HepG2 (cell line): ENCODE measurements around the gene THEM4. TPM values are rescaled to one million over a fixed set of nuclear protein-coding genes. Genes with fewer than 3 reads are reported as not detected.

ENCODE experiments used
- ATAC-seq: fragments of 200-7000 bp; cut with Tn5 transposase; 3 replicates; pipeline ENCODE4 v1.9.1; 2020; ENCODE audit warnings: mild to moderate bottlenecking, moderate library complexity
- BruUV-seq: library from RNA; stranded (reverse); fragments of 400-500 nt; replicated peaks from 2 replicates; lab custom pipeline; 2021; lab: Mats Ljungman, UMichigan
- CTCF ChIA-PET: fragments of 300-600 bp; formaldehyde crosslinking; extraction: SDS; loops from one replicate; lab custom pipeline; 2021; ENCODE audit warnings: low total read pairs, inconsistent platforms, low intra/inter-chr PET ratio; lab: Yijun Ruan, JAX
- POLR2A ChIA-PET: fragments of 350-600 bp; sonication (Branson Sonifier 250); formaldehyde crosslinking; loops from one replicate; lab custom pipeline; 2020; ENCODE audit warnings: antibody characterized with exemption, inconsistent platforms; lab: Yijun Ruan, JAX
- DNase-seq: peaks from one replicate; pipeline ENCODE4 v3.0.0-alpha.2; 2015; ENCODE audit warnings: low spot score
- FAIRE-seq: peaks from 3 replicates; lab custom pipeline; 2011; peaks lifted over from hg19 to GRCh38; lab: Jason Lieb, UNC
- H2AFZ ChIP-seq: one replicate; pipeline ENCODE4 v1.6.1; 2011; ENCODE audit warnings: low read length, inconsistent platforms
- H3K27ac ChIP-seq: fragments of 300-600 bp; 3 replicates; pipeline ENCODE4 v1.8.0; 2011; ENCODE audit warnings: mixed run types, mild to moderate bottlenecking, mixed read lengths, low read length, inconsistent platforms; ENCODE audit not compliant: insufficient read depth; ENCODE audit errors: extremely low read length
- H3K27me3 ChIP-seq, 2 experiments: fragments of 200-600 bp in 1 of 2; 2 replicates in 1 of 2; 3 replicates in 1 of 2; pipeline versions ENCODE4 v1.6.0 to v1.8.0; 2011; ENCODE audit warnings: low read length in 2 of 2, mild to moderate bottlenecking in 2 of 2, moderate library complexity in 2 of 2, inconsistent platforms in 1 of 2; ENCODE audit not compliant: insufficient read depth in 2 of 2, control insufficient read depth in 1 of 2
- H3K36me3 ChIP-seq, 2 experiments: fragments of 200-600 bp in 1 of 2; replicated peaks in 1 of 2; 2 replicates in 1 of 2; 3 replicates in 1 of 2; pipeline versions ENCODE4 v1.5.1 to v1.8.0; 2011; ENCODE audit warnings: low read length in 2 of 2, inconsistent platforms in 1 of 2; ENCODE audit not compliant: insufficient read depth in 2 of 2, control insufficient read depth in 1 of 2
- H3K4me1 ChIP-seq: 2 replicates; pipeline ENCODE4 v1.5.1; 2012; ENCODE audit warnings: low read length, inconsistent platforms; ENCODE audit not compliant: insufficient read depth
- H3K4me2 ChIP-seq: 2 replicates; pipeline ENCODE4 v1.6.0; 2011; ENCODE audit warnings: low read depth, low read length, inconsistent platforms
- H3K4me3 ChIP-seq, 3 experiments: fragments of 200-600 bp in 1 of 3; sonication (generic), shearing (Covaris generic) in 1 of 3; replicated peaks in 1 of 3; 2 replicates each; pipeline ENCODE4 v1.5.1; 2011 to 2016; ENCODE audit warnings: low read length in 3 of 3, inconsistent platforms in 2 of 3, low read depth in 2 of 3, mild to moderate bottlenecking in 2 of 3, control low read depth in 1 of 3, mixed read lengths in 1 of 3; ENCODE audit not compliant: insufficient read depth in 1 of 3
- H3K79me2 ChIP-seq: one replicate; pipeline ENCODE4 v1.6.1; 2011; ENCODE audit warnings: low read length, inconsistent platforms; ENCODE audit not compliant: insufficient read depth
- H3K9ac ChIP-seq: 2 replicates; pipeline ENCODE4 v1.6.0; 2011; ENCODE audit warnings: mild to moderate bottlenecking, low read depth, low read length, inconsistent platforms; ENCODE audit not compliant: insufficient read depth
- H3K9me3 ChIP-seq: 2 replicates; pipeline ENCODE4 v1.5.1; 2012; ENCODE audit warnings: mild to moderate bottlenecking, low read length
- H4K20me1 ChIP-seq: 2 replicates; pipeline ENCODE4 v1.6.0; 2011; ENCODE audit warnings: inconsistent platforms, mild to moderate bottlenecking, low read length, moderate library complexity; ENCODE audit not compliant: insufficient read depth
- ARNTL ChIP-seq: sonication (generic); formaldehyde crosslinking; IDR thresholded peaks from 2 replicates; pipeline ENCODE4 v1.4.0; 2020; ENCODE audit warnings: mild to moderate bottlenecking, missing genetic modification reagents
- ELF1 ChIP-seq: sonication (generic); formaldehyde crosslinking; IDR thresholded peaks from 2 replicates; pipeline ENCODE4 v1.4.0; 2020; ENCODE audit warnings: missing genetic modification reagents
- FOXK1 ChIP-seq: sonication (generic); formaldehyde crosslinking; IDR thresholded peaks from 2 replicates; pipeline ENCODE4 v1.4.0; 2020; ENCODE audit warnings: low read depth, missing genetic modification reagents, borderline replicate concordance
- HMG20A ChIP-seq: IDR thresholded peaks from 2 replicates; pipeline ENCODE4 v1.6.1; 2016; ENCODE audit warnings: borderline replicate concordance
- HOXA9 ChIP-seq: sonication (generic); formaldehyde crosslinking; IDR thresholded peaks from 2 replicates; pipeline ENCODE4 v1.8.1; 2022; ENCODE audit warnings: missing genetic modification reagents, mild to moderate bottlenecking, moderate library complexity, borderline replicate concordance
- IKZF5 ChIP-seq: IDR thresholded peaks from 2 replicates; pipeline ENCODE4 v1.6.1; 2018; ENCODE audit warnings: missing genetic modification reagents, mild to moderate bottlenecking, missing compliant biosample characterization
- MAX ChIP-seq: IDR thresholded peaks from 2 replicates; pipeline ENCODE4 v1.6.1; 2012; ENCODE audit warnings: inconsistent platforms
- MEIS1 ChIP-seq: sonication (generic); formaldehyde crosslinking; IDR thresholded peaks from 2 replicates; pipeline ENCODE4 v1.9.0; 2021; ENCODE audit warnings: mild to moderate bottlenecking, missing genetic modification reagents, moderate library complexity, borderline replicate concordance
- NR2F6 ChIP-seq, 2 experiments: IDR thresholded peaks; 2 replicates each; pipeline ENCODE4 v1.6.1; 2016; ENCODE audit warnings: antibody characterized with exemption in 1 of 2, mild to moderate bottlenecking in 1 of 2
- SALL1 ChIP-seq: sonication (generic); formaldehyde crosslinking; IDR thresholded peaks from 2 replicates; pipeline ENCODE4 v1.8.0; 2022; ENCODE audit warnings: mild to moderate bottlenecking, missing genetic modification reagents
- ZMAT3 ChIP-seq: sonication (generic); formaldehyde crosslinking; conservative IDR thresholded peaks from 2 replicates; pipeline ENCODE4 v1.7.0; 2021; ENCODE audit warnings: missing genetic modification reagents
- ZNF263 ChIP-seq: sonication (generic); formaldehyde crosslinking; IDR thresholded peaks from 2 replicates; pipeline ENCODE4 v1.4.0; 2020; ENCODE audit warnings: missing genetic modification reagents
- ZNF343 ChIP-seq: sonication (generic); formaldehyde crosslinking; IDR thresholded peaks from 2 replicates; pipeline ENCODE4 v1.4.0; 2020; ENCODE audit warnings: mild to moderate bottlenecking, missing genetic modification reagents
- ZNF773 ChIP-seq: sonication (generic); formaldehyde crosslinking; IDR thresholded peaks from 2 replicates; pipeline ENCODE4 v1.4.0; 2020; ENCODE audit warnings: missing genetic modification reagents, borderline replicate concordance
- ZNF790 ChIP-seq: sonication (generic); formaldehyde crosslinking; IDR thresholded peaks from 2 replicates; pipeline ENCODE4 v1.8.0; 2022; ENCODE audit warnings: missing genetic modification reagents, mild to moderate bottlenecking, borderline replicate concordance
- WGBS: methylation state at CpG from one replicate; pipeline ENCODE4 v1.1.6; 2017; ENCODE audit warnings: low lambda C conversion rate; 5-methylcytosine and 5-hydroxymethylcytosine counted together
- in situ Hi-C: cut with HindIII; loops from 2 replicates; pipeline ENCODE4 v1.10.0; 2017; ENCODE audit warnings: low pct_unique_long_range_greater_than_20kb; ENCODE audit not compliant: extremely low pct_ligation_motif_present
- intact Hi-C: fragments of 100-400 bp; cut with micrococcal nuclease; formaldehyde crosslinking; loops from one replicate; pipeline ENCODE4 v1.10.0; 2022; ENCODE audit not compliant: unreplicated experiment
- polyA plus RNA-seq, 8 experiments: library from polyadenylated mRNA; depleted of rRNA in 3 of 8; stranded (reverse) in 7 of 8; unstranded in 1 of 8; fragments of >200 nt; fragmentation: Illumina TruSeq in 4 of 8; extraction: Trizol in 4 of 8; gene quantifications; 2 replicates each; pipeline versions ENCODE4 v1.2.1 to v1.2.3, GENCODE V29; 2011 to 2016; ENCODE audit warnings: low read depth in 4 of 8, missing spikeins in 1 of 8, mixed read lengths in 1 of 8; ENCODE audit not compliant: insufficient read depth in 1 of 8
- total RNA-seq, 5 experiments: library from RNA; depleted of rRNA; stranded (reverse); fragments of >200 nt; fragmentation: Illumina TruSeq; extraction: Trizol; gene quantifications; 2 replicates each; pipeline ENCODE4 v1.2.3, GENCODE V29; 2016; ENCODE audit warnings: low read depth in 1 of 5

The THEM4 gene
- total and polyA plus RNA-seq, 2 of the 13 experiments (the other 11 are each of a cell fraction or from before 2014, with no cell fraction given) = 10.9 to 13.9 TPM

- H3K36me3 ChIP-seq = no peaks in the 10 kb centered on the region
- FAIRE-seq = no peak
- ChIA-PET CTCF (no interaction called here), POLR2A (interaction anchor here (0.9 to 1.6 kb wide), 5 partner anchors 8 to 70 kb away, joined by 3 to 5 read pairs (median 3); partner anchors contain the start of genes MRPL9 and TDRKH)
- in situ Hi-C loops = loop anchor here (10.0 kb wide), 2 partner anchors 119 to 239 kb away; partner anchors contain the start of gene CELF3
- intact Hi-C loops = loop anchor here (5.0 to 10.0 kb wide), 4 partner anchors 41 to 389 kb away; partner anchors contain the start of genes MRPL9, TDRKH and TUFT1
- peak overlapping the region; percentile 51 for H3K27ac ChIP-seq
- H3K4me3 ChIP-seq = peak overlapping the region in 1 of 3 experiments; percentile 83; a peak in 1 of 6 replicates
- no peak for ATAC-seq
- H3K79me2 ChIP-seq = no peaks in the 10 kb centered on the region
- no TSS peak for BruUV-seq
- WGBS = 59% methylated on average over 8 of the region's 8 CpGs
- H4K20me1 ChIP-seq = no peaks in the 10 kb centered on the region
- no peak overlapping the region for H2AFZ ChIP-seq
- no peak for DNase-seq
- peak overlapping the region; percentile 74 for H3K9ac ChIP-seq
- peaks cover 78% of the 10 kb centered on the region for H3K4me1 ChIP-seq
- H3K9me3 ChIP-seq = no peaks in the 10 kb centered on the region
- TF ChIP-seq HOXA9 (no peak), ZNF343 (CRISPR knock-in tag) (no peak), ZMAT3 (CRISPR knock-in tag) (no peak), ZNF773 (CRISPR knock-in tag) (no peak), ZNF263 (CRISPR knock-in tag) (peak; percentile 58)
- H3K4me2 ChIP-seq = peak overlapping the region; percentile 100
- no peaks in the 10 kb centered on the region; a peak in 2 of 5 replicates for H3K27me3 ChIP-seq
Measured at GRCh38 chr1:151833172-151833900, 76.0 kb downstream of the THEM4 start.

- FAIRE-seq (peak; percentile 34), ATAC-seq (peak; percentile 36), DNase-seq (peak; percentile 70)
- ChIA-PET POLR2A (interaction anchor here (0.9 to 1.6 kb wide), 5 partner anchors 9 to 69 kb away, joined by 3 to 5 read pairs (median 3); partner anchors contain the start of genes MRPL9 and TDRKH), CTCF (no interaction called here)
- no peaks in the 10 kb centered on the region for H3K36me3 ChIP-seq
- no peaks in the 10 kb centered on the region for H3K9me3 ChIP-seq
- WGBS = 0% methylated on average over 6 of the region's 10 CpGs
- H3K27me3 ChIP-seq = no peaks in the 10 kb centered on the region; a peak in 2 of 5 replicates
- peak overlapping the region; percentile 100 for H3K4me2 ChIP-seq
- intact Hi-C loops (loop anchor here (5.0 to 10.0 kb wide), 4 partner anchors 40 to 388 kb away; partner anchors contain the start of genes MRPL9, TDRKH and TUFT1), in situ Hi-C loops (loop anchor here (10.0 kb wide), 2 partner anchors 118 to 238 kb away; partner anchors contain the start of gene CELF3)
- H4K20me1 ChIP-seq = no peaks in the 10 kb centered on the region
- H3K4me1 ChIP-seq = peaks cover 73% of the 10 kb centered on the region
- H3K79me2 ChIP-seq = no peaks in the 10 kb centered on the region
- peak overlapping the region; percentile 51 for H3K27ac ChIP-seq
- H2AFZ ChIP-seq = no peak overlapping the region
- peak overlapping the region; percentile 45 to 83 (median 60); a peak in 5 of 6 replicates for H3K4me3 ChIP-seq
- no TSS peak for BruUV-seq
- H3K9ac ChIP-seq = peak overlapping the region; percentile 74
- TF ChIP-seq MAX (peak; percentile 94), SALL1 (CRISPR knock-in tag) (peak; percentile 49; the same call in 1 of the 2 replicates), ZNF343 (CRISPR knock-in tag) (no peak), MEIS1 (CRISPR knock-in tag) (no peak), FOXK1 (CRISPR knock-in tag) (peak; percentile 59; the same call in 1 of the 2 replicates), ARNTL (CRISPR knock-in tag) (peak; percentile 99), HMG20A (CRISPR knock-in tag) (peak; percentile 58; the same call in 1 of the 2 replicates), ZNF790 (no peak), NR2F6 (IDR thresholded peaks at IDR 0.05) (no peak; the same call in 1 of the 2 replicates), NR2F6 (CRISPR knock-in tag; IDR thresholded peaks at IDR 0.05) (peak; percentile 70), ELF1 (CRISPR knock-in tag) (no peak), IKZF5 (CRISPR knock-in tag) (peak; percentile 71; the same call in 1 of the 2 replicates)
Measured at GRCh38 chr1:151832318-151832980, 76.9 kb downstream of the THEM4 start.
